ENCODE measurements around the gene LGALSL.

Gene LGALSL

GRCh38 chr2:64502860-64503259 lies 48.9 kb downstream of the LGALSL start:
- DNase-seq: no peak

- DNase-seq: no peak
Observed at GRCh38 chr2:64504774-64505720, 51.1 kb downstream of the LGALSL start.

DNA sequence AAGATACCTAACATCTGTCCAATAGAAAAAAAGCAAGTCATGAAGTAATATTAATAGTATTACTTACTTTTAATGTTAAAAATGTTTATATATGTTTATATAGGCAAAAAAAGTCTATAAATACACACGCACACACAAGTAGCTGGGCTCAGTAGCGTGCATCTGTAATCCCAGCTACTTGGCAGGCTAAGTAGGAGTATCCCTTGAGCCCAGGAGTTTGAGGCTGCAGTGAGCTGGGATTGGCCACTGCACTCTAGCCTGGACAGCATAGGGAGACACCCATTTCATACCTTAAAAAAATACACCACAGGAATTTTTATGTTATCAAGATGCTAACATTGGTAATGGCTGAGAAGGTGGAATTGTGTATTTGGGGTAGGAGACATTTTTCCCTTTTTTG lies 52.7 kb downstream of the LGALSL start:
- DNase-seq: no peak
